Measurements from ENCODE around the gene TMEM117. TPM values are rescaled to one million over a fixed set of nuclear protein-coding genes. Genes with fewer than 3 reads are reported as not detected.
"Not testable (repeated sequence)": the region's sequence is repeated elsewhere in the genome, so short reads cannot be mapped to it uniquely, and the experiment has no call there.

Gene TMEM117
- polyA plus RNA-seq, 1 donor: 14.9 TPM

DNA sequence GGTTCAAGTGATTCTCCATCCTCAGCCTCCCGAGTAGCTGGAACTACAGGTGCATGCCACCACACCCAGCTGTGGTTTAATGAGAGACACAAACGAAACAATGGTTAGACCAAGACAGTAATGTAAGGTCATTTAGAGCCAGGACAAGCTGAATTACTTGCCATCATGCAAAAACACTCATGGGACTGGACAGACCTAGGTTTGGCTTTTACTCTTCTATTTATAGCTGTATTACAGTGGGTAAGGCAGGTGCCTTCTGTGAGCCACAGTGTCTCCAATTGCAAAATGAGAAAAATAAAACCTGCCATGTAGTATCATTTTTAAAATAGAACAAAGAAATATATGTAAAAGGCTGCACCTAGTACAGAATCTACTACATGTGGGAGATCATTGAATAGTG lies 527.1 kb downstream of the TMEM117 start:
- no peak for DNase-seq
- H3K9me3 ChIP-seq (ENCODE audit: control insufficient read depth, low read depth, low read length): no peaks in the 10 kb centered on the region
- WGBS (ENCODE audit: insufficient coverage, low lambda C conversion rate): no CpG with 5 or more reads among the region's 2 CpGs
- no peak overlapping the region for H3K27ac ChIP-seq (ENCODE audit: low read length)
- H3K4me3 ChIP-seq (ENCODE audit: low read length): no peak overlapping the region
- peaks cover 6% of the 10 kb centered on the region for H3K4me1 ChIP-seq (ENCODE audit: control insufficient read depth, insufficient read depth, low read length)
- no peaks in the 10 kb centered on the region for H3K36me3 ChIP-seq (ENCODE audit: control insufficient read depth, insufficient read depth, low read length)
- H3K27me3 ChIP-seq (ENCODE audit: control insufficient read depth, insufficient read depth, low read length): no peaks in the 10 kb centered on the region

DNA sequence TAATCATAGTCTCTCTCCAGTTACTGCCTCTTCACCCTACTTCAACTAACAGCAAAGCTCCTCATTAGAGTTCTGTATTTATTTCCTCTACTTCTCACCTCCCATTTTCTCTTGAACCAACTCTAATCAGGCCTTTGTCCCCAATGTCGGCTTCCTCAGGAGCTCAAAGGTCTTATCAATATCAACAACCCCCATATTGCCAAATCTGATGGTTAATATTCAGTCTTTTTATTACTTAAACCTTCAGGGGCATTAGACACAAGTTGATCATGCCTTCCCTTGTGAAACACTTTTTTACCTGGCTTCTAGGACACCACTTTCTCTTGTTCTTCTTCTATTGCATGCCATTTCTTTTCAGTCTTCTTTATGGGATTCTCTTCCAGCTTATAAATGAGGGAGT lies 531.3 kb downstream of the TMEM117 start:
- H3K27me3 ChIP-seq (ENCODE audit: control insufficient read depth, insufficient read depth, low read length): no peaks in the 10 kb centered on the region
- H3K36me3 ChIP-seq (ENCODE audit: control insufficient read depth, insufficient read depth, low read length): no peaks in the 10 kb centered on the region
- H3K27ac ChIP-seq (ENCODE audit: low read length): no peak overlapping the region
- no peak overlapping the region for H3K4me3 ChIP-seq (ENCODE audit: low read length)
- H3K4me1 ChIP-seq (ENCODE audit: control insufficient read depth, insufficient read depth, low read length): peaks cover 9% of the 10 kb centered on the region
- WGBS (ENCODE audit: insufficient coverage, low lambda C conversion rate): 50% methylated on average over 1 of the region's 1 CpG
- H3K9me3 ChIP-seq (ENCODE audit: control insufficient read depth, low read depth, low read length): no peaks in the 10 kb centered on the region
- peak; percentile 53 to 80 for DNase-seq

DNA sequence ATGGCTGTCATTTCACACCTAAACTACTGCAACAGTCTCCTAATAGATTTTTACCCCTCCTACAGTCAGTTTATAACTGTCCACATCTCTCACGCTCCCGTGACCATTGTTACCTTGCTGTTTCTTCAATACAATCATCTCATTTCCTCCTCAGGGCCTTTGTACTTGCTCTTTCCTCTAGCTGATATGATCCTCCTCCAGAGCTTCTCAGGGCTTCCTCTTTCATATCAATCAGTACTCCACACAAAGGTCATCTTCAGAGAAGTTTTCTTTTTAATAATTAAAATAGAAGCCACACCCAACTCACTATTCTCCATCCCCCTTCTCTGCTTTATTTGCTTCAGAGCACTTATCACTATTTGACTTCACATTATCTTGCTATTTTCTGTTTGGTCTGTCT lies 532.0 kb downstream of the TMEM117 start:
- 17% methylated on average over 1 of the region's 2 CpGs for WGBS (ENCODE audit: insufficient coverage, low lambda C conversion rate)
- Histone ChIP-seq H3K36me3 (ENCODE audit: control insufficient read depth, insufficient read depth, low read length) (no peaks in the 10 kb centered on the region), H3K9me3 (ENCODE audit: control insufficient read depth, low read depth, low read length) (no peaks in the 10 kb centered on the region), H3K27ac (ENCODE audit: low read length) (no peak overlapping the region), H3K4me1 (ENCODE audit: control insufficient read depth, insufficient read depth, low read length) (peaks cover 9% of the 10 kb centered on the region), H3K27me3 (ENCODE audit: control insufficient read depth, insufficient read depth, low read length) (no peaks in the 10 kb centered on the region), H3K4me3 (ENCODE audit: low read length) (no peak overlapping the region)
- peak in 1 of 2 donors; percentile 32 for DNase-seq

DNA sequence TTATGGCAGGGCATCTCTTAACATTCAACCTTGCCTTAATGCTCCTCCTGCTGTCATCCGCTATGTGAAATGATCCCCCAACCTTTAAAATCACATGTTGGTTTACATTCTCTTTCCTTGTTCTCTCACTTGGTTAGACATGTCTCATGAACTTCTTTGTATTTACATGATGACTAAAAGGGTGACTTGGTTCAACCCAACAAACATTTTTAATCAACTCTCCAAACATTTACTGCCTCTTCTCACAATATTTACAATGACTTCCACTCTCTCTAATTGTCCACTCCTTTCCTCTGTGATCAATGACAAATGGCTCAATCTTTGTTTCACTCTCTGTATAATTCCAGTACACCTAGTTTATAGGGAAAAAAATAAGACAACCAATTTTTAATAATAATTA lies 534.1 kb downstream of the TMEM117 start:
- H3K36me3 ChIP-seq (ENCODE audit: control insufficient read depth, insufficient read depth, low read length): no peaks in the 10 kb centered on the region
- no peaks in the 10 kb centered on the region for H3K9me3 ChIP-seq (ENCODE audit: control insufficient read depth, low read depth, low read length)
- H3K27ac ChIP-seq (ENCODE audit: low read length): no peak overlapping the region
- no peaks in the 10 kb centered on the region for H3K27me3 ChIP-seq (ENCODE audit: control insufficient read depth, insufficient read depth, low read length)
- no peak for DNase-seq
- peaks cover 9% of the 10 kb centered on the region for H3K4me1 ChIP-seq (ENCODE audit: control insufficient read depth, insufficient read depth, low read length)
- H3K4me3 ChIP-seq (ENCODE audit: low read length): no peak overlapping the region
- 86% methylated on average over 1 of the region's 1 CpG for WGBS (ENCODE audit: insufficient coverage, low lambda C conversion rate)

DNA sequence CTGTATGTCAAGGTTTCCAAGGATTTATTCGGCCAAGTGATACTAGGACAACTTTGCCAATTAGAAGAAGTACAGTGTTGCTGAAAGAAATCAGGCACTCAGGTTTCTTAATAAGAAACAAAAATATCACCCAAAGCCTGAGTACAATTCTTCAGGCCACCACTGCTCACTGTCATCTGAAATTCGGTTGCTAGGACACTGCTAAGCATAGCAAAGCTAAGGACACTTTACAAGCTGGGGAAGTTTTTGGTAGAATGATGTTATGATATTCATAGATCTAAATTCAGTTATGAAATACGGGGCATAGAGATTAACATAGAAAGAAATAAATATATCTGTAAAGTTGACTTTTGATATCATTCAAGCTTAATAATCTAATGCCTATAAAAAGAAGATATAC lies 535.1 kb downstream of the TMEM117 start:
- H3K9me3 ChIP-seq (ENCODE audit: control insufficient read depth, low read depth, low read length): no peaks in the 10 kb centered on the region
- DNase-seq: no peak
- peaks cover 9% of the 10 kb centered on the region for H3K4me1 ChIP-seq (ENCODE audit: control insufficient read depth, insufficient read depth, low read length)
- H3K4me3 ChIP-seq (ENCODE audit: low read length): no peak overlapping the region
- H3K36me3 ChIP-seq (ENCODE audit: control insufficient read depth, insufficient read depth, low read length): no peaks in the 10 kb centered on the region
- no peaks in the 10 kb centered on the region for H3K27me3 ChIP-seq (ENCODE audit: control insufficient read depth, insufficient read depth, low read length)
- no CpG with 5 or more reads among the region's 3 CpGs for whole genome bisulfite sequencing (ENCODE audit: insufficient coverage, low lambda C conversion rate)
- no peak overlapping the region for H3K27ac ChIP-seq (ENCODE audit: low read length)

DNA sequence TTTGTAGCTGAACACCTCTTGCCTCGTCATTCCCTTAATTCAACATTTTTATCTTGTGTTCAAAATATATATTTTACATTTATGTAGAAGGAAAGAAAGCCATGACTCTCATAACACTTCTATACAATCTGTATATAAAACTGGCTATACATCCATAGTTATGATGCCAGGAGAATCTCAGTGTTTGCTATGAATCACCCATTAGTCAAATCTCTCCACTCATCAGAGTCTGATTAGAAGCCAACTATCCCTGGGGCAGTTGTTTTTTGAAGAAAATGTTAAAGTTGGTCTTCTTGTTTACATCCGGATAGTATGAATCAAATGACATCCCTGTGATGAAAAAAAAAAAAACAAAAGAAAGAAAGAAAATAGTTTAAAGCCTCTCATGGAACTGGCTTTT lies 536.4 kb downstream of the TMEM117 start:
- no peak overlapping the region for H3K27ac ChIP-seq (ENCODE audit: low read length)
- DNase-seq: no peak
- no peaks in the 10 kb centered on the region for H3K9me3 ChIP-seq (ENCODE audit: control insufficient read depth, low read depth, low read length)
- no peaks in the 10 kb centered on the region for H3K27me3 ChIP-seq (ENCODE audit: control insufficient read depth, insufficient read depth, low read length)
- no peak overlapping the region for H3K4me3 ChIP-seq (ENCODE audit: low read length)
- H3K4me1 ChIP-seq (ENCODE audit: control insufficient read depth, insufficient read depth, low read length): peaks cover 9% of the 10 kb centered on the region
- no peaks in the 10 kb centered on the region for H3K36me3 ChIP-seq (ENCODE audit: control insufficient read depth, insufficient read depth, low read length)
- 100% methylated on average over 1 of the region's 2 CpGs for WGBS (ENCODE audit: insufficient coverage, low lambda C conversion rate)

DNA sequence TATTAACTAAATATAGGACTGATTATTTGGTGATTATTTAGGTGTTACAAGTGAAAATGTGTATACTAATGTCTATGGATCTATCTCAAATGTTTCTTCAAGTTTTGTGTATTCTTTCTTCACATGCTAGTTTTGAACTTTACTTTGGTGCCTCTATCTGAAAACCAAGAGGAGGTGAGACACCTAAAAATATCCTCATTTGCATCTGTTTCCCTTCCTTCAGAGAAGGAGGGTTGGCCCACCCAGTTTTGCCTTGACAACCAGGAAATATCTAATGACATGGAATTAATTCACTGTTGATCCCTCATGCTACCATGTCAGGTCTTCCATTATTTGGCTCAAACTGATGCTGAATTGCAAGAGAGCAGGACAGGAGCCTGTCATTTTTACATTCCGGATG lies 539.8 kb downstream of the TMEM117 start:
- no peaks in the 10 kb centered on the region for H3K9me3 ChIP-seq (ENCODE audit: control insufficient read depth, low read depth, low read length)
- no peak for DNase-seq
- no peak overlapping the region for H3K4me3 ChIP-seq (ENCODE audit: low read length)
- WGBS (ENCODE audit: insufficient coverage, low lambda C conversion rate): no CpG with 5 or more reads among the region's 1 CpG
- no peak overlapping the region for H3K27ac ChIP-seq (ENCODE audit: low read length)
- H3K36me3 ChIP-seq (ENCODE audit: control insufficient read depth, insufficient read depth, low read length): no peaks in the 10 kb centered on the region
- H3K27me3 ChIP-seq (ENCODE audit: control insufficient read depth, insufficient read depth, low read length): no peaks in the 10 kb centered on the region
- H3K4me1 ChIP-seq (ENCODE audit: control insufficient read depth, insufficient read depth, low read length): no peaks in the 10 kb centered on the region

DNA sequence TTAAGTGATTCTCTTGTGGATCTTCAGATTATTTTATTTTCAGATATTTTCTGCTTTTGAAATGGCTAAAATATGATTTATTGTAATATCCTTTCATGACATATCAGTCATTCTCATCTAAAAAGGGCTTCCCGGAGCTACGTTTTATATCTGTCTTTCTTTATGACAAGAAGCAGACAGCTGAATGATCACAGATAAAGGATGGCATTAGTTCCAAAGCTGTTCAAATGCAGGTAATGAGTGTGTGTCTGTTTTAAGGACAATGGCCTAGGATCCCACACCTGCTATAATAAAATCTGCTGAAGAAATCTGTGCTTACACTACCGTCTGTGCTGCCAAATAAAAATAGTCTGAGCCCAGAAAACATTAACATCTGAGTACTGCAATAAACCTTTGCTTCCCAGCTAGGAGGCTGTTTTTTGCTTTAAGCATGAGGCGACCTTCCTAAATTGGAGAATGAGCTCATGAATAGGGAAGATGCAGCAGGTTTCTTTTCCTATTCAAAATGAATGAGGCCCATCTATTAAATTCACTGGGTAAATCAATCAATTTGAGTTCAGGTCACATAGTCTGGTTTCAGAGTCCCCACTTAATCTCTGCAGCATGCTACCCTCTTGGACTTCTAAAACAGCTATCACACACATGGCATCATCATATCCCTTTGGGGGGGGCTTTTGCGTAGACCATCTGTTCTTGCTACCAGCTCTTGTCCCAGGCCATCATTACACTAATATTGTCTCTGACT lies 541.7 kb downstream of the TMEM117 start:
- no peaks in the 10 kb centered on the region for H3K36me3 ChIP-seq (ENCODE audit: control insufficient read depth, insufficient read depth, low read length)
- no peak overlapping the region for H3K4me3 ChIP-seq (ENCODE audit: low read length)
- no peaks in the 10 kb centered on the region for H3K9me3 ChIP-seq (ENCODE audit: control insufficient read depth, low read depth, low read length)
- no peak overlapping the region for H3K27ac ChIP-seq (ENCODE audit: low read length)
- no peaks in the 10 kb centered on the region for H3K27me3 ChIP-seq (ENCODE audit: control insufficient read depth, insufficient read depth, low read length)
- no peaks in the 10 kb centered on the region for H3K4me1 ChIP-seq (ENCODE audit: control insufficient read depth, insufficient read depth, low read length)
- 60% methylated on average over 2 of the region's 5 CpGs for WGBS (ENCODE audit: insufficient coverage, low lambda C conversion rate)
- no peak for DNase-seq

DNA sequence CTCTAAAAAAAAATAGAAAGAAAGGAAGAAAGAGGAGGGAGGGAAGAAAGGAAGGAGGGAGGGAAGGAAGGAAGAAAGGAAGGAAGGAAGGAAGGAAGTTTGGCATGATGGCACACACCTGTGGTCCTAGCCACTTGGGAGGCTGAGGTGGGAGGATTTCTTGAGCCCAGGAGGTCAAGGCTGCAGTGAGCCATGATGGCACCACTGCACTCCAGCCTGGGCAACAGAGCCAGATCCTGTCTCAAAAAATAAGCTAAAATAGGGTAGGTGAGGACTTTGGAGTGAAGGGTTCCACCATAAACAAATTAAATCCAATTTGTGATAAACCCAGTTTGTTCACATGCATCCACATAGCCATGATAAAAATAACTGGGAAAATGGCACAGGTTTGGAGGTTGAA lies 543.2 kb downstream of the TMEM117 start:
- not testable (repeated sequence) for DNase-seq; H3K27me3 ChIP-seq (ENCODE audit: control insufficient read depth, insufficient read depth, low read length); H3K4me3 ChIP-seq (ENCODE audit: low read length); H3K4me1 ChIP-seq (ENCODE audit: control insufficient read depth, insufficient read depth, low read length); H3K27ac ChIP-seq (ENCODE audit: low read length); H3K9me3 ChIP-seq (ENCODE audit: control insufficient read depth, low read depth, low read length); H3K36me3 ChIP-seq (ENCODE audit: control insufficient read depth, insufficient read depth, low read length)

DNA sequence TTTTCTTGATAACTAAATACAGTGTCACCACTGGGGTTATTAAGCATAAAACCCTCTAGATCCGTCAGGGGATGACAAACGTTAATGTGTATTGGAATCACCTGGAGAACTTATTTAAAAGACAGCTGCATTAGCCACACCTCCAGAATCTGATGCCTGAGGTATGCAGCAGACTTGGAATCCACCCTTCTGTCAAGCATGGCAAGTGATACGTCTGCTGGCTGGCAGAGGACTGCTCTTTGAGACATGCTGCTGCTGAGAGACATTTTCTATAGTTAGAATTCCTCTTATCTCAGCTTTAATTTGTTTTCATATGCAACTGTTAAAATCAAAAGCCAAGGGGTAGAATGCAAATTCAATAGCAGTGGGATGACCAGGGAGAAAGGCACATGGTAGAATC lies 544.0 kb downstream of the TMEM117 start:
- no peaks in the 10 kb centered on the region for H3K27me3 ChIP-seq (ENCODE audit: control insufficient read depth, insufficient read depth, low read length)
- H3K4me1 ChIP-seq (ENCODE audit: control insufficient read depth, insufficient read depth, low read length): no peaks in the 10 kb centered on the region
- WGBS (ENCODE audit: insufficient coverage, low lambda C conversion rate): no CpG with 5 or more reads among the region's 3 CpGs
- no peak for DNase-seq
- no peak overlapping the region for H3K4me3 ChIP-seq (ENCODE audit: low read length)
- no peaks in the 10 kb centered on the region for H3K36me3 ChIP-seq (ENCODE audit: control insufficient read depth, insufficient read depth, low read length)
- no peaks in the 10 kb centered on the region for H3K9me3 ChIP-seq (ENCODE audit: control insufficient read depth, low read depth, low read length)
- H3K27ac ChIP-seq (ENCODE audit: low read length): no peak overlapping the region

DNA sequence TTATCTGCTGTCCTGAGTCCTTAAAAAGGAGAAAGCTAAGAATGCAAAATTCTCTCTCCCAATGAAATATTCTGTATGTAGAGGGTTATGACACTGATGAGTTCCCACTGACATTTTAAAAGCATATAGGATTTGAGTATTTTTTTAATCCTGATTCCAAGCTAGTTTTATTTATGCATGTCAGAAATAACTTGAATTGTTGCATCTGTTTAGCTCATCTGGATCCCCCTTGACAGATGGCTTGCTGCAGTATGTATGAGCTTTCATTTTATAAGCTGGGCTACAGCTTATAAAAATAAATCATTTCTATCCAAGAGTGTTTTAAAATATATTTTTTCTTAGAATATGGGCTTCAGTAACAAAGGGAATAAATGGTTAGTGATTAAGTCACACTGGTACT lies 545.0 kb downstream of the TMEM117 start:
- Histone ChIP-seq H3K4me3 (ENCODE audit: low read length) (no peak overlapping the region), H3K9me3 (ENCODE audit: control insufficient read depth, low read depth, low read length) (no peaks in the 10 kb centered on the region), H3K36me3 (ENCODE audit: control insufficient read depth, insufficient read depth, low read length) (no peaks in the 10 kb centered on the region), H3K27me3 (ENCODE audit: control insufficient read depth, insufficient read depth, low read length) (no peaks in the 10 kb centered on the region), H3K4me1 (ENCODE audit: control insufficient read depth, insufficient read depth, low read length) (no peaks in the 10 kb centered on the region), H3K27ac (ENCODE audit: low read length) (no peak overlapping the region)
- no peak for DNase-seq
